ENCODE results near the gene GLO1.

GLO1 gene

DNA sequence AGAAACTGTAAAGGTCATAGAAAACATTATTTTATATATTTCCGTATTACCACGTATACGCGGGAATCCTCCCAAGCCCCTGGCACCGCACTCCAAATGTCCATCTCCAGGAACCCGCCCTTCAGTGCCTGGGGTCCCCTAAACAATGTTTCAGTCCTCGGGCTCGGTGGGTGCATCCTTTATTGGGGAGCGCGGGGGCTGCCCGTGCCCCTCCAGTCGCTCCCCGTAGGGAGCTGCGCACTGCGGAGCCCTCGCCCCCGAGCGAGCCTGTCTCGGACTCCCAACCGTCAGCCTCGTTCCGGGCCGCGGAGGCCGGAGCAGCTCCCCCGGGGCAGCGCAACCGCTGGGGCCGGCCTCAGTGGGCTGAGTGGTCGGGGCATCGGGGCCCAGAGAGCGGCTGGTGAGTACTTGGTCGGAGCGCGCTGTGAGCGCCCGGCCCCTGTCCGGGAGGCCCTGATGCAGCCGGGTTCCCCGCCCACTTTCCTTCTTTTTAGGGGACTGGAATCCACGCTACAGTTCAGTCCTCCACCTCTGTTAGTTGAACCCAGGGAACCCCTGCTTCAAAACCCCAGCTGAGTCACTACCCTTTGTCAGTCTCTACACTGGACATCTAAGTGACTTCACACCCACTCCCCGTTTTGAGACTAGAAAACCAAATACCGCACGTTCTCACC lies 12.2 kb upstream of the GLO1 start, which contains the start of gene DNAH8:
TSS of gene DNAH8 (plus strand) at position 296 of the 674 bp plus-strand sequence. CDS start 7,499 bp downstream, outside the sequence.
- Histone ChIP-seq H3K36me3 (ENCODE audit: insufficient read depth) (no peaks in the 10 kb centered on the region), H3K4me3 (IDR thresholded peaks at IDR 0.05; ENCODE audit: insufficient read depth, low read depth, low read length) (no peak within 1 kb of the TSS), H3K79me2 (ENCODE audit: insufficient read depth, low read depth) (no peaks in the 10 kb centered on the region), H3K27ac (no peak within 1 kb of the TSS), H4K20me1 (ENCODE audit: insufficient read depth) (no peaks in the 10 kb centered on the region), H2AFZ (ENCODE audit: low read depth) (no peak within 1 kb of the TSS), H3K4me2 (no peak within 1 kb of the TSS), H3K9ac (no peak within 1 kb of the TSS), H3K27me3 (ENCODE audit: insufficient read depth, low read depth) (no peaks in the 10 kb centered on the region), H3K4me1 (ENCODE audit: low read depth, poor library complexity, severe bottlenecking) (no peaks in the 10 kb centered on the region)
- TF ChIP-seq CTCF (conservative IDR thresholded peaks at IDR 0.05; ENCODE audit: low read depth, low read length) = no peak

- H2AFZ ChIP-seq (ENCODE audit: low read depth) = no peak overlapping the region
- no peak for TF ChIP-seq CTCF (conservative IDR thresholded peaks at IDR 0.05; ENCODE audit: low read depth, low read length)
- no peaks in the 10 kb centered on the region for H4K20me1 ChIP-seq (ENCODE audit: insufficient read depth)
- H3K79me2 ChIP-seq (ENCODE audit: insufficient read depth, low read depth) = no peaks in the 10 kb centered on the region
- no peak overlapping the region for H3K27ac ChIP-seq
- no peaks in the 10 kb centered on the region for H3K4me1 ChIP-seq (ENCODE audit: low read depth, poor library complexity, severe bottlenecking)
- no peak overlapping the region for H3K9ac ChIP-seq
- no peaks in the 10 kb centered on the region for H3K36me3 ChIP-seq (ENCODE audit: insufficient read depth)
- no peak overlapping the region for H3K4me3 ChIP-seq (IDR thresholded peaks at IDR 0.05; ENCODE audit: insufficient read depth, low read depth, low read length)
- no peaks in the 10 kb centered on the region for H3K27me3 ChIP-seq (ENCODE audit: insufficient read depth, low read depth)
- H3K4me2 ChIP-seq = no peak overlapping the region
These were observed 11.5 kb upstream of the GLO1 start for GRCh38 chr6:38714239-38715015.

- no peak overlapping the region for H3K27ac ChIP-seq
- H4K20me1 ChIP-seq (ENCODE audit: insufficient read depth) = no peaks in the 10 kb centered on the region
- no peak overlapping the region for H3K9ac ChIP-seq
- no peaks in the 10 kb centered on the region for H3K79me2 ChIP-seq (ENCODE audit: insufficient read depth, low read depth)
- H2AFZ ChIP-seq (ENCODE audit: low read depth) = no peak overlapping the region
- H3K27me3 ChIP-seq (ENCODE audit: insufficient read depth, low read depth) = no peaks in the 10 kb centered on the region
- no peak overlapping the region for H3K4me3 ChIP-seq (IDR thresholded peaks at IDR 0.05; ENCODE audit: insufficient read depth, low read depth, low read length)
- no peak overlapping the region for H3K4me2 ChIP-seq
- H3K36me3 ChIP-seq (ENCODE audit: insufficient read depth) = no peaks in the 10 kb centered on the region
- no peaks in the 10 kb centered on the region for H3K4me1 ChIP-seq (ENCODE audit: low read depth, poor library complexity, severe bottlenecking)
- TF ChIP-seq CTCF (conservative IDR thresholded peaks at IDR 0.05; ENCODE audit: low read depth, low read length) = no peak
These were observed 10.9 kb upstream of the GLO1 start for GRCh38 chr6:38713812-38714211.

GRCh38 chr6:38708496-38708895 lies 5.6 kb upstream of the GLO1 start:
- H3K4me2 ChIP-seq = no peak overlapping the region
- H3K27ac ChIP-seq = no peak overlapping the region
- H3K4me3 ChIP-seq (IDR thresholded peaks at IDR 0.05; ENCODE audit: insufficient read depth, low read depth, low read length) = no peak overlapping the region
- no peak overlapping the region for H2AFZ ChIP-seq (ENCODE audit: low read depth)
- H3K4me1 ChIP-seq (ENCODE audit: low read depth, poor library complexity, severe bottlenecking) = peaks cover 3% of the 10 kb centered on the region
- H3K36me3 ChIP-seq (ENCODE audit: insufficient read depth) = no peaks in the 10 kb centered on the region
- TF ChIP-seq CTCF (conservative IDR thresholded peaks at IDR 0.05; ENCODE audit: low read depth, low read length) = no peak
- H3K9ac ChIP-seq = no peak overlapping the region
- no peaks in the 10 kb centered on the region for H3K79me2 ChIP-seq (ENCODE audit: insufficient read depth, low read depth)
- no peaks in the 10 kb centered on the region for H3K27me3 ChIP-seq (ENCODE audit: insufficient read depth, low read depth)
- H4K20me1 ChIP-seq (ENCODE audit: insufficient read depth) = no peaks in the 10 kb centered on the region

All from KMS-11 (cell line).